Lower leg skin (tissue), 4 donors: ENCODE data around the gene RANBP3. TPM values are rescaled to one million over a fixed set of nuclear protein-coding genes. Genes with fewer than 3 reads are reported as not detected.
"Not testable (repeated sequence)": the region's sequence is repeated elsewhere in the genome, so short reads cannot be mapped to it uniquely, and the experiment has no call there.

ENCODE experiments used
- DNase-seq, 2 donors: peaks; one replicate each; pipeline ENCODE4 v3.0.0-alpha.2; 2019; ENCODE audit warnings: low spot score in 2 of 2
- H3K4me3 ChIP-seq: fragments of 200-600 bp; sonication (generic); 2 replicates; pipeline ENCODE4 v1.5.1; 2017; ENCODE audit warnings: mild to moderate bottlenecking, low read depth; ENCODE audit not compliant: poor library complexity, severe bottlenecking
- POLR2A ChIP-seq, 2 donors: fragments of 450-650 bp; IDR thresholded peaks; one replicate each; pipeline ENCODE4 v1.6.1; 2016 to 2017; ENCODE audit warnings: antibody characterized with exemption in 2 of 2, mild to moderate bottlenecking in 1 of 2, moderate library complexity in 1 of 2
- WGBS, 2 donors: methylation state at CpG; one replicate each; pipeline ENCODE4 v1.1.5; 2018; 5-methylcytosine and 5-hydroxymethylcytosine counted together
- intact Hi-C: fragments of 100-400 bp; cut with DNase I; formaldehyde crosslinking; loops from one replicate; pipeline ENCODE4 v1.15.0; 2023; ENCODE audit warnings: low total_unique reads
- total RNA-seq, 4 donors: library from RNA; depleted of rRNA; stranded (reverse); fragments of >200 nt; gene quantifications; one replicate each; pipeline ENCODE4 v1.1.0, GENCODE V29; 2016
- TF ChIP-seq, protein P1 (sequence below), 3 donors: fragments of 450-650 bp; IDR thresholded peaks; one replicate each; pipeline ENCODE4 v1.5.1; 2016; ENCODE audit warnings: antibody characterized with exemption in 3 of 3, mild to moderate bottlenecking in 3 of 3, moderate library complexity in 2 of 3

Gene RANBP3
- total RNA-seq, 4 donors from 2014 or later: 57.2 to 116 (median 72.0) TPM

DNA sequence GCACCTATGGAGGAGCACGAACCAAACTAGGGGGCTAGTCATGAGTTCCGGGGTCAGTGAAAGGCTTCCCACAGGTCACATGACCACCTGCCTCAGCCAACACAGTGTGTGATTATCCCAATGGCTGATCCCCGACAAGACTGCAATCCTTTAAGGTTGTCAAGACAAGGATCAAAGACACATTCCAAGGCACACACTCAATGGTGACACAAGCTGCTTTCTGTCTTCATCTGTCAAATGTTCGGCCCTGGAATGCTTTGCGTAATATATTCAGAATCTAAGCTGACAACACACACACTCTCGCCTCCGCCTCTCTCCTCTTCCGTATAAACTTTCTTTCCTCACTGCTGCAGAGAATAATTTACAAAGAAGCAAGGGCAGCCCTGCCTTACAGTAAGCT lies 11.7 kb downstream of the RANBP3 start:
- no peak for DNase-seq
- 62 to 64% methylated on average over 8 of the region's 8 CpGs for WGBS, 2 donors
- no peak overlapping the region for H3K4me3 ChIP-seq
- TF ChIP-seq, protein P1, sequence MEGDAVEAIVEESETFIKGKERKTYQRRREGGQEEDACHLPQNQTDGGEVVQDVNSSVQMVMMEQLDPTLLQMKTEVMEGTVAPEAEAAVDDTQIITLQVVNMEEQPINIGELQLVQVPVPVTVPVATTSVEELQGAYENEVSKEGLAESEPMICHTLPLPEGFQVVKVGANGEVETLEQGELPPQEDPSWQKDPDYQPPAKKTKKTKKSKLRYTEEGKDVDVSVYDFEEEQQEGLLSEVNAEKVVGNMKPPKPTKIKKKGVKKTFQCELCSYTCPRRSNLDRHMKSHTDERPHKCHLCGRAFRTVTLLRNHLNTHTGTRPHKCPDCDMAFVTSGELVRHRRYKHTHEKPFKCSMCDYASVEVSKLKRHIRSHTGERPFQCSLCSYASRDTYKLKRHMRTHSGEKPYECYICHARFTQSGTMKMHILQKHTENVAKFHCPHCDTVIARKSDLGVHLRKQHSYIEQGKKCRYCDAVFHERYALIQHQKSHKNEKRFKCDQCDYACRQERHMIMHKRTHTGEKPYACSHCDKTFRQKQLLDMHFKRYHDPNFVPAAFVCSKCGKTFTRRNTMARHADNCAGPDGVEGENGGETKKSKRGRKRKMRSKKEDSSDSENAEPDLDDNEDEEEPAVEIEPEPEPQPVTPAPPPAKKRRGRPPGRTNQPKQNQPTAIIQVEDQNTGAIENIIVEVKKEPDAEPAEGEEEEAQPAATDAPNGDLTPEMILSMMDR (IDR thresholded peaks at IDR 0.05): no peak
- TF ChIP-seq POLR2A (IDR thresholded peaks at IDR 0.05): no peak
- intact Hi-C loops: no loop called here

- H3K4me3 ChIP-seq: no peak overlapping the region
- TF ChIP-seq POLR2A (IDR thresholded peaks at IDR 0.05): no peak
- TF ChIP-seq, protein P1 (IDR thresholded peaks at IDR 0.05): no peak
- WGBS, 2 donors: 93 to 96% methylated on average over 4 to 5 of the region's 5 CpGs
- DNase-seq: no peak
- intact Hi-C loops: no loop called here
These were observed 12.9 kb downstream of the RANBP3 start for GRCh38 chr19:5964816-5965565.

GRCh38 chr19:5963855-5964254 lies 14.1 kb downstream of the RANBP3 start:
- H3K4me3 ChIP-seq: no peak overlapping the region
- no peak for DNase-seq
- TF ChIP-seq, protein P1 (IDR thresholded peaks at IDR 0.05): no peak
- no peak for TF ChIP-seq POLR2A (IDR thresholded peaks at IDR 0.05)
- intact Hi-C loops: no loop called here
- 93 to 96% methylated on average over 7 of the region's 7 CpGs for WGBS, 2 donors

DNA sequence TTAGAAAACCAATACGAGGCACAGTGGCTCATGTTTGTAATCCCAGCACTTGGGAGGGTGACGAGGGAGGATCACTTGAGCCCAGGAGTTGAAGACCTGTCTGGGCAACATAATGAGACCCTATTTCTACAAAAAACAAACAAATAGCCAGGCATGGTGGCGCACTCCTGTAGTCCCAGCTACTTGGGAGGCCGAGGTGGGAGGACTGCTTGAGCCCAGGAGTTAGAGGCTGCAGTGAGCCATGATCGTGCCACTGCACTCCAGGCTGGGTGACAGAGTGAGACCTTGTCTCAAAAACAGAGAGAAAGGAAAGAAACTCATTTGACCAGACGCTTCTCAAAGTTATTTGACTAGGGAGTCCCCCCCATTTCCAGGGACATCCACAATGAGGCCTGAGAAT lies 14.7 kb downstream of the RANBP3 start:
- WGBS, 2 donors: 90 to 94% methylated on average over 6 of the region's 6 CpGs
- DNase-seq, intact Hi-C loops, H3K4me3 ChIP-seq: not testable (repeated sequence)

DNA sequence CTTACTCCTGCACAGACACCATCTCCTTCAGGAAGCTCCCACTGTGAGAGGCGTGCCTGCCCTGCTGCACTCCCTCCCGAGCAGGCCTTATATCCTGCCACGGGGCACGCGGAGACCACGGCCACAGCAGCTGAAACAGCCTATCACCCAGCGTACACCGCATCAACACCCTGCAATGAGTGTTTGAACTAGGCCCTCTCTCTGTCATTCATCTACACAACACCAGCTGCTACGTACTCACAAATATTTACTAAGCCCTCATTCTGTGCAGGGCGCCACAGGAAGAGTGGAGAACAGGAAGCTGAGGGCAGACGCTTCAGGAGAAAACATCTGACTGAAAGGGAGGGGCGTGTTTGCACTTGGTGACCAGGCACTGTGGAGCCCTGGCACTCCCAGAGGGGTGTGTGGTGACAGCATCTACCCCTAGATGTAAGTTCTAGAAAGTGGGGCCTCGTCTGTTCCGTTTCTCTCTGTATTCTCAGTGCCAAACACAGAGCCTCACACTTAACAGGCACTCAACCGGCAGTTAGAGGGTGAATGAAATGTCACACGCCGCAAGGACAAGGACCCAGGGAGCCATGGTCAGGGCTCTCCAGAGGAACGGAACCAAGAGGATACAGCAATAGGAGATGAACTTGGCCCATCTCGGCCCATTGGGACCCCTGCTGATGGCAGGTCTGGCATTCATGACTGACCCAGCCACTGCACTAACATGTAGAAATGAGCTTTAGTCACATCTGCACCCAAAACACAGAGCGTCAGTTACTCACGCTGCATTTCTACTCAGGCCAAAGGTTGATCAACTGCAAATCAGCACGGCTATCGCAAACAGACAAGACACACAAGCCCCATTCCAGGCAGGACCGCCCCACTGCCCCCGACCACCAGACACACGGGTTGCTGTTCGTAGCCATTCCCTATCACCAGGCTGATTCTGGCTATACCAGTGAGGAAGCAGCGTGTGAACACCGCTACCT lies 15.7 kb downstream of the RANBP3 start:
- TF ChIP-seq, protein P1 (IDR thresholded peaks at IDR 0.05): no peak
- TF ChIP-seq POLR2A (IDR thresholded peaks at IDR 0.05): no peak
- 53 to 73% methylated on average over 29 of the region's 29 CpGs for WGBS, 2 donors
- no peak overlapping the region for H3K4me3 ChIP-seq
- peak in 1 of 2 donors; percentile 60 for DNase-seq
- intact Hi-C loops: no loop called here

DNA sequence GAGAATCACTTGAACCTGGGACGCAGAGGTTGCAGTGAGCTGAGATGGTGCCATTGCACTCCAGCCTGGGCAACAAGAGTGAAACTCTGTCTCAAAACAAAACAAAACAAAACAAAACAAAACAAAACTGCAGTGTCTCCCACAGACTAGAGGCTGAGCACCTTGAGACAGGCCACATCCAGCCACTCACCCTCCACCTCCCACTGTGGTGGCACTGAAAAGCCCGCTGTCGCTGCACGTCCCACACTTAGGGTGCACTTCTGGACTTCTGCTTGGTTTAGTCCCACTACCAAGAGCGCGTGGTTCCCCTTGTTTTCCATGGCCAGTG lies 16.3 kb downstream of the RANBP3 start:
- DNase-seq, H3K4me3 ChIP-seq, intact Hi-C loops: not testable (repeated sequence)
- WGBS, 2 donors: 68 to 81% methylated on average over 6 of the region's 6 CpGs
